Measurements from ENCODE around the gene FIG4.

GRCh38 chr6:109853426-109853825, 162.3 kb downstream of the FIG4 start:
- TF ChIP-seq CTCF (IDR thresholded peaks at IDR 0.05) = no peak
- TF ChIP-seq POLR2A (IDR thresholded peaks at IDR 0.05) = no peak

All from vagina (tissue), 2 donors.